Activated CD4-positive, alpha-beta T cell treated with anti-CD3 and anti-CD28 coated beads for 36 hours (primary cell): Measurements from ENCODE around the gene ADAMTS14. TPM values are rescaled to one million over a fixed set of nuclear protein-coding genes. Genes with fewer than 3 reads are reported as not detected.
A peak's percentile ranks its signal among the peaks of the same experiment; 100 is the strongest.
"Not testable (repeated sequence)": the region's sequence is repeated elsewhere in the genome, so short reads cannot be mapped to it uniquely, and the experiment has no call there.

Experiments used
- ATAC-seq: fragments of 200-7000 bp; cut with Tn5 transposase; one replicate; pipeline ENCODE4 v1.10.0; 2021; ENCODE audit warnings: mild to moderate bottlenecking, moderate library complexity
- CTCF ChIA-PET: fragments of 350-600 bp; sonication (Branson Sonifier 250); formaldehyde crosslinking; loops from one replicate; lab custom pipeline; 2021; ENCODE audit warnings: antibody characterized with exemption; lab: Charles Lee
- POLR2A ChIA-PET: fragments of 350-600 bp; sonication (Branson Sonifier 250); formaldehyde crosslinking; loops from one replicate; lab custom pipeline; 2021; ENCODE audit warnings: antibody characterized with exemption, inconsistent platforms; lab: Charles Lee
- DNase-seq: peaks from one replicate; pipeline ENCODE4 v3.0.0-alpha.2; 2020
- H3K27ac Mint-ChIP-seq: one replicate; pipeline ENCODE4 v1.8.0; 2021; ENCODE audit warnings: mixed read lengths
- H3K27me3 Mint-ChIP-seq: one replicate; pipeline ENCODE4 v1.8.0; 2021; ENCODE audit warnings: mixed read lengths
- H3K36me3 Mint-ChIP-seq: one replicate; pipeline ENCODE4 v1.8.0; 2021; ENCODE audit warnings: low read depth, mixed read lengths
- H3K4me1 Mint-ChIP-seq: one replicate; pipeline ENCODE4 v1.8.0; 2021; ENCODE audit warnings: mixed read lengths
- H3K4me3 Mint-ChIP-seq: one replicate; pipeline ENCODE4 v1.8.0; 2021; ENCODE audit warnings: mild to moderate bottlenecking, moderate library complexity, mixed read lengths
- H3K9me3 Mint-ChIP-seq: one replicate; pipeline ENCODE4 v1.8.0; 2021; ENCODE audit warnings: low read depth, mixed read lengths
- intact Hi-C, 2 experiments: fragments of 100-400 bp; cut with DNase I in 1 of 2; cut with micrococcal nuclease in 1 of 2; formaldehyde crosslinking; loops; one replicate each; pipeline versions ENCODE4 v1.14.2 to v1.15.1; 2022 to 2024; cut with DNase I, micrococcal nuclease
- total RNA-seq, 2 experiments: library from RNA; stranded (reverse); gene quantifications; one replicate each; pipeline ENCODE4 v1.2.3, GENCODE V29; 2021

Gene ADAMTS14, protein sequence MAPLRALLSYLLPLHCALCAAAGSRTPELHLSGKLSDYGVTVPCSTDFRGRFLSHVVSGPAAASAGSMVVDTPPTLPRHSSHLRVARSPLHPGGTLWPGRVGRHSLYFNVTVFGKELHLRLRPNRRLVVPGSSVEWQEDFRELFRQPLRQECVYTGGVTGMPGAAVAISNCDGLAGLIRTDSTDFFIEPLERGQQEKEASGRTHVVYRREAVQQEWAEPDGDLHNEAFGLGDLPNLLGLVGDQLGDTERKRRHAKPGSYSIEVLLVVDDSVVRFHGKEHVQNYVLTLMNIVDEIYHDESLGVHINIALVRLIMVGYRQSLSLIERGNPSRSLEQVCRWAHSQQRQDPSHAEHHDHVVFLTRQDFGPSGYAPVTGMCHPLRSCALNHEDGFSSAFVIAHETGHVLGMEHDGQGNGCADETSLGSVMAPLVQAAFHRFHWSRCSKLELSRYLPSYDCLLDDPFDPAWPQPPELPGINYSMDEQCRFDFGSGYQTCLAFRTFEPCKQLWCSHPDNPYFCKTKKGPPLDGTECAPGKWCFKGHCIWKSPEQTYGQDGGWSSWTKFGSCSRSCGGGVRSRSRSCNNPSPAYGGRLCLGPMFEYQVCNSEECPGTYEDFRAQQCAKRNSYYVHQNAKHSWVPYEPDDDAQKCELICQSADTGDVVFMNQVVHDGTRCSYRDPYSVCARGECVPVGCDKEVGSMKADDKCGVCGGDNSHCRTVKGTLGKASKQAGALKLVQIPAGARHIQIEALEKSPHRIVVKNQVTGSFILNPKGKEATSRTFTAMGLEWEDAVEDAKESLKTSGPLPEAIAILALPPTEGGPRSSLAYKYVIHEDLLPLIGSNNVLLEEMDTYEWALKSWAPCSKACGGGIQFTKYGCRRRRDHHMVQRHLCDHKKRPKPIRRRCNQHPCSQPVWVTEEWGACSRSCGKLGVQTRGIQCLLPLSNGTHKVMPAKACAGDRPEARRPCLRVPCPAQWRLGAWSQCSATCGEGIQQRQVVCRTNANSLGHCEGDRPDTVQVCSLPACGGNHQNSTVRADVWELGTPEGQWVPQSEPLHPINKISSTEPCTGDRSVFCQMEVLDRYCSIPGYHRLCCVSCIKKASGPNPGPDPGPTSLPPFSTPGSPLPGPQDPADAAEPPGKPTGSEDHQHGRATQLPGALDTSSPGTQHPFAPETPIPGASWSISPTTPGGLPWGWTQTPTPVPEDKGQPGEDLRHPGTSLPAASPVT
- total RNA-seq = not detected

DNA sequence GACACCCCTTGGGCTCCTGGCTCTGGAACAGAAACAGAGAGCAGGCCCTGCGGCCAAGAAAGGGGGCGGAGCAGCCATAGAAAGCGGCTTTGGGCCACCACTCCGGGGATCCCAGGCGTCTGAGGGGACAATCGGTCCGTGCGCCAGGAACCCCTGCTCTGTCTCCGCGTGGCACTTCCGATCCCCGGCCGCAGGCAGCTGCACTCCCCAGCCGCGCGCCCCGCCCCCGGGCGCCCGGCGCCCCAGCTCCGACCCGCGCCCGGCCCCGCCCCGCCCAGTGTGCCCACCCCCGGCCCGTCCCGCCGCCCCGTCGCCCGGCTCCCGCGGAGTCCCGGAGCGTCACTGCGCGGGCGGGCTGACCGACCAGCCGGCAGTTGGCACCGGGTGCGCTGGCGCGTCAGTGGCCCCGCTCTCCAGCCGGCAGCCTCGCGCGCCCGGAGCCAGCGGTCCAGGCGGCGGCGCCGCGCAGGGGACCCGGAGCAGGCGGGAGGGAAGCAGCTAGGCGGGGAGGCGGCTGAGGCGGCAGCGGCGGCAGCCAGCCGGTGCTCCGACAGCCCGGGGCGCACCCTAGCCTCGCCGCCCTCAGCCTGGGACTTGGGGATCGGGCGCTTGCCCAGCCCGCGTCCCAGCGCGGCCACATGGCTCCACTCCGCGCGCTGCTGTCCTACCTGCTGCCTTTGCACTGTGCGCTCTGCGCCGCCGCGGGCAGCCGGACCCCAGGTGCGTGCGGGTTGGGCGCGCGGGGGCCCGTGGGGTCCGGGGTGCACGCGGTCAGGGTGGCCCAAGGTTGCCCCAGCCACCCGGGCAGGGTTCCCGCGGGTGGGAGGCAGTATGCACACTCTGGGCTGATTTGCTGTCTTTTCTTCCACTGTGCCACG is at the start of gene ADAMTS14:
Gene ADAMTS14 (plus strand): TSS at position 342 of the 878 bp plus-strand sequence. CDS start 297 bp downstream, at position 639.
- CTCF ChIA-PET = interaction anchor here (0.7 kb wide), 1 partner anchor 899 kb away, joined by 4 read pairs; no protein-coding TSS in a partner anchor
- H3K27me3 Mint-ChIP-seq = peaks cover 39% of the 10 kb centered on the region
- peak; percentile 72 for ATAC-seq
- H3K9me3 Mint-ChIP-seq = peaks cover 5% of the 10 kb centered on the region
- intact Hi-C loops = no loop called here
- peak within 1 kb of the TSS; percentile 27 for H3K4me3 Mint-ChIP-seq
- POLR2A ChIA-PET = no interaction called here
- H3K27ac Mint-ChIP-seq = no peak within 1 kb of the TSS
- peaks cover 3% of the 10 kb centered on the region for H3K4me1 Mint-ChIP-seq
- peak; percentile 41 for DNase-seq
- H3K36me3 Mint-ChIP-seq = no peaks in the 10 kb centered on the region

DNA sequence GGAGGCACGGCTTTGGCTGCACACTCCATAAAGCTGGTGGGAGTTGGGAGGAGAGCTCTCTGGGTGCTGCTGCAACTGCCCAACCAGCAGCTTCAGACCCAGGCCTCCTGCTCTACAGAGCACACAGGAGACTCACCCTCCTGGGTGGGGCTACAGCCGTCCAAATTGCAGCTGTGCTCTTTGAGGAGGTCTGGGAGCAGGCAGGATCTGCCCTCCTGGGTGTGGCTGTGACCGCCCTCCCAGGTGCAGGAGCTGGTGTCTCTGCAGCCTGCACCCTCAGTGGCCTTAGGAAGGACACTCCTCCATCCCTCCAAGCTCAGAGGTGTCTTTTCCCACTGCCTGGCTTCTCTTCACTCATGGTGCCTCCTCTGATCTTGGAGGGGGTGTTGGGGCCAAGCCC is 49.8 kb upstream of the ADAMTS14 start:
- intact Hi-C loops = no loop called here
- Mint-ChIP-seq H3K4me1 (peaks cover 9% of the 10 kb centered on the region), H3K9me3 (peaks cover 11% of the 10 kb centered on the region), H3K36me3 (peaks cover 6% of the 10 kb centered on the region), H3K27me3 (peaks cover 3% of the 10 kb centered on the region), H3K4me3 (no peak overlapping the region), H3K27ac (no peak overlapping the region)
- ChIA-PET POLR2A (interaction anchor here (0.6 kb wide), 1 partner anchor 1868 kb away, joined by 4 read pairs; no protein-coding TSS in a partner anchor), CTCF (interaction anchor here (0.6 to 1.3 kb wide), 3 partner anchors 10 to 235 kb away, joined by 3 to 4 read pairs (median 3); partner anchors contain the start of gene PRF1)
- ATAC-seq (no peak), DNase-seq (no peak)

DNA sequence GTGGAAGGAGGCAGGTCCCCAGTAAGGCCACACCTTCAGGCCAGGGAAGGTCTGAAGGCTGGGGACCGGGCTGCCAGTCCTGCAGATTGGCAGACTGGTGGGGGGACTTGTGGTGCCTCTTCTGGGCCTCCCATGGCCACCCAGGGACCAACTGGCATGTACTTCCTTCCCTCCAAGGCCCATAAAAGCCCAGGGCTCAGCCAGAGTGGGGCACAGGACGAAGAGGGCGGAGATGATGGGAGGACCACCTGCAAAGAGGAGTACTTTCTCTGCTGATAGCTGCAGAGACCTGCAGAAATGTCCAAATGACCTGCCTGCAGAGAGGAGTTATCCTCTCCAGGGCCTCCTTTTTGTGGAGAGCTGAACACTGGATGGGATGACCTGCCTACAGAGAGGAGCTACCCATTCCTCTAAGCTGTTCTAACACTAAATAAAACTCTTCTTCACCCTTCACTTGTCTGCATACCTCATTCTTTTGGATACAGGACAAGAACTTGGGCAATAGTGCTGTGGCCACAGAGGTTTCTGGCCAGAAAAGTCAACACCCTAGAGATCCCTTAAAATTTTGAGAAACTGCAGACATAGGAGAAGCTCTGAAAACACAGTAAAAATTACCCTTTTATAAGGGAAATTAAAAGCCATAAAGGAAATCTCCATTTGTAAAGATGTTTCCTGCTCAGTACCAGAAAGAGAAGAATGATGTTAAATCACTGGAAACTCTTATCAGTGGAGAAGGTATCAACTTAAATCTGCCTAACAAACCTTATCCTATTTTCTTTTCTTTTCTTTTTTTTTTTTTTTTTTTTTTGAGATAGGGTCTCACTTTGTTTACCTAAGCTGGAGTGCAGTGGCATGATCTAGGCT is 49.1 kb upstream of the ADAMTS14 start:
- H3K27me3 Mint-ChIP-seq = peaks cover 3% of the 10 kb centered on the region
- ChIA-PET CTCF (interaction anchor here (0.6 to 1.2 kb wide), 4 partner anchors 11 to 236 kb away, joined by 3 to 4 read pairs (median 3); no protein-coding TSS in a partner anchor), POLR2A (interaction anchor here (0.6 kb wide), 1 partner anchor 1869 kb away, joined by 4 read pairs; no protein-coding TSS in a partner anchor)
- peaks cover 7% of the 10 kb centered on the region for H3K4me1 Mint-ChIP-seq
- H3K27ac Mint-ChIP-seq = no peak overlapping the region
- peaks cover 6% of the 10 kb centered on the region for H3K36me3 Mint-ChIP-seq
- peaks cover 11% of the 10 kb centered on the region for H3K9me3 Mint-ChIP-seq
- H3K4me3 Mint-ChIP-seq = no peak overlapping the region
- no peak for DNase-seq
- intact Hi-C loops = no loop called here
- ATAC-seq = no peak

DNA sequence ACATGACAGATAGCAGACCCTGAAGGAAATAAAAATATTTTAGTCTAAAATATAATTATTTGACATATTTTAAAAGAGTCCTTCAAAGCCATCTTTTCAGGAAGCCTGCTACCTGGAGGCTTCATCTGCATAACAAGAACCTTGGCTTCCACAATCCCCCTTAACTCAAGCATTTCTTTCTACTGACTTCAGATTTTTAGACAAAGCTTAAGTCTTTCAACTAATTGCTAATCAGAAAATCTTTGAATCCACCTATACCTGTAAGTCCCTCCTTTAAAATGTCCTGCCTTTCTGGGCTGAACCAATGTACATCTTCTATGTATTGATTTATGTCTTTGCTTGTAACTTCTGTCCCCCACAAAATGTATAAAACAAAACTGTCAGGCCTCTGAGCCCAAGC is 46.2 kb upstream of the ADAMTS14 start:
- ATAC-seq = no peak

GRCh38 chr10:70629338-70629737 is 43.0 kb upstream of the ADAMTS14 start:
- intact Hi-C loops = no loop called here
- Mint-ChIP-seq H3K36me3 (no peaks in the 10 kb centered on the region), H3K27ac (no peak overlapping the region), H3K27me3 (peaks cover 7% of the 10 kb centered on the region), H3K4me1 (no peaks in the 10 kb centered on the region), H3K4me3 (no peak overlapping the region), H3K9me3 (peaks cover 4% of the 10 kb centered on the region)
- ATAC-seq (no peak), DNase-seq (no peak)
- POLR2A ChIA-PET = no interaction called here
- CTCF ChIA-PET = no interaction called here

More for the DNA sequence above, 46.2 kb upstream of the ADAMTS14 start:
- Mint-ChIP-seq H3K9me3 (peaks cover 4% of the 10 kb centered on the region), H3K27ac (no peak overlapping the region), H3K4me1 (no peaks in the 10 kb centered on the region), H3K27me3 (no peaks in the 10 kb centered on the region), H3K36me3 (no peaks in the 10 kb centered on the region), H3K4me3 (no peak overlapping the region)
- no peak for DNase-seq
- ChIA-PET POLR2A (no interaction called here), CTCF (interaction anchor here (0.7 kb wide), 1 partner anchor 91 kb away, joined by 4 read pairs; no protein-coding TSS in a partner anchor)
- intact Hi-C loops = no loop called here

DNA sequence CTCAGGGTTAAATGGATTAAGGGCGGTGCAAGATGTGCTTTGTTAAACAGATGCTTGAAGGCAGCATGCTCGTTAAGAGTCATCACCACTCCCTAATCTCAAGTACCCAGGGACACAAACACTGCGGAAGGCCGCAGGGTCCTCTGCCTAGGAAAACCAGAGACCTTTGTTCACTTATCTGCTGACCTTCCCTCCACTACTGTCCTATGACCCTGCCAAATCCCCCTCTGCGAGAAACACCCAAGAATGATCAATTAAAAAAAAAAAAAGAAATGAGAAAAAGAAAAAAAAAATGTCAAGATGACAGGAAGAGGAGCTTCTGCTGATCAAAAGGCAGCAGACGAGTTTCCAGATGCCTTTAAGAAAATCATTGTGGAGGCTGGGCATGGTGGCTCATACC is 40.6 kb upstream of the ADAMTS14 start:
- CTCF ChIA-PET = interaction anchor here (0.8 kb wide), 1 partner anchor 107 kb away, joined by 3 read pairs; no protein-coding TSS in a partner anchor

DNA sequence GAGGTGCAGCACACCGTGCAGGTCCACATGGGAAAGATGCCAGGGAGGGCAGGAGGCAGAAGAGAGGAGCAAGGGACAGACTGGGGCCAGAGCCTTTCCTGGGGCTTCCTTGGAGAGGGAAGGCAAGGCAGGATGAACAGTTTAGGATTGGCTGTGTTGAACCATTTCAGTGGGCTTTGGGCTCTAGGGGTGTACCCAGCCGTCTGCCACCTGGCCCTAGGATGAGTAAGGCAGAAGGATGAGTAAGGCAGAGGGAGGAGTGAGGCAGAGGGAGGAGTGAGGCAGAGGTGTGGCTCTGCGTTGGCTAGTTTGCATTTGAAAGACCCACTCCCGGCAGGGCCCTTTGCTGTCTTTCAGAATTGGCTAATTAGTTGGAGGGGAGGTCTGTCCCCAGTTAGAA is 38.3 kb upstream of the ADAMTS14 start:
- intact Hi-C loops = no loop called here
- H3K4me3 Mint-ChIP-seq = no peak overlapping the region
- ATAC-seq (no peak), DNase-seq (no peak)
- no peaks in the 10 kb centered on the region for H3K4me1 Mint-ChIP-seq
- ChIA-PET POLR2A (no interaction called here), CTCF (no interaction called here)
- H3K27ac Mint-ChIP-seq = no peak overlapping the region
- H3K27me3 Mint-ChIP-seq = peaks cover 9% of the 10 kb centered on the region
- peaks cover 4% of the 10 kb centered on the region for H3K9me3 Mint-ChIP-seq
- no peaks in the 10 kb centered on the region for H3K36me3 Mint-ChIP-seq

More for the DNA sequence above, 40.6 kb upstream of the ADAMTS14 start:
- H3K27ac Mint-ChIP-seq, intact Hi-C loops, ATAC-seq, H3K4me3 Mint-ChIP-seq, DNase-seq, H3K9me3 Mint-ChIP-seq, H3K36me3 Mint-ChIP-seq, H3K27me3 Mint-ChIP-seq, POLR2A ChIA-PET, H3K4me1 Mint-ChIP-seq: not testable (repeated sequence)

GRCh38 chr10:70634515-70634914 is 37.8 kb upstream of the ADAMTS14 start:
- H3K9me3 Mint-ChIP-seq, DNase-seq, H3K27ac Mint-ChIP-seq, H3K4me3 Mint-ChIP-seq, H3K27me3 Mint-ChIP-seq, CTCF ChIA-PET, POLR2A ChIA-PET, ATAC-seq, H3K36me3 Mint-ChIP-seq, H3K4me1 Mint-ChIP-seq, intact Hi-C loops: not testable (repeated sequence)

GRCh38 chr10:70639640-70640383 is 32.5 kb upstream of the ADAMTS14 start:
- intact Hi-C loops, H3K27ac Mint-ChIP-seq, H3K4me3 Mint-ChIP-seq, H3K27me3 Mint-ChIP-seq, ATAC-seq, H3K4me1 Mint-ChIP-seq, DNase-seq, H3K36me3 Mint-ChIP-seq, H3K9me3 Mint-ChIP-seq: not testable (repeated sequence)
- CTCF ChIA-PET = interaction anchor here (0.8 kb wide), 1 partner anchor 22 kb away, joined by 4 read pairs; no protein-coding TSS in a partner anchor
- POLR2A ChIA-PET = interaction anchor here (0.7 kb wide), 1 partner anchor 52 kb away, joined by 5 read pairs; no protein-coding TSS in a partner anchor
